Stimulated activated CD4-positive, alpha-beta T cell treated with anti-CD3 and anti-CD28 coated beads, Interleukin-1b, Interleukin-23, amount 100 ng/mL, for 24 hours (primary cell): ENCODE measurements around the gene KAZN.
A peak's percentile ranks its signal among the peaks of the same experiment; 100 is the strongest.

Experiments used
- DNase-seq, 4 experiments: peaks; one replicate each; pipeline ENCODE4 v3.0.0-alpha.2; 2020; ENCODE audit warnings: low read depth in 4 of 4, low spot score in 1 of 4

Gene KAZN

DNA sequence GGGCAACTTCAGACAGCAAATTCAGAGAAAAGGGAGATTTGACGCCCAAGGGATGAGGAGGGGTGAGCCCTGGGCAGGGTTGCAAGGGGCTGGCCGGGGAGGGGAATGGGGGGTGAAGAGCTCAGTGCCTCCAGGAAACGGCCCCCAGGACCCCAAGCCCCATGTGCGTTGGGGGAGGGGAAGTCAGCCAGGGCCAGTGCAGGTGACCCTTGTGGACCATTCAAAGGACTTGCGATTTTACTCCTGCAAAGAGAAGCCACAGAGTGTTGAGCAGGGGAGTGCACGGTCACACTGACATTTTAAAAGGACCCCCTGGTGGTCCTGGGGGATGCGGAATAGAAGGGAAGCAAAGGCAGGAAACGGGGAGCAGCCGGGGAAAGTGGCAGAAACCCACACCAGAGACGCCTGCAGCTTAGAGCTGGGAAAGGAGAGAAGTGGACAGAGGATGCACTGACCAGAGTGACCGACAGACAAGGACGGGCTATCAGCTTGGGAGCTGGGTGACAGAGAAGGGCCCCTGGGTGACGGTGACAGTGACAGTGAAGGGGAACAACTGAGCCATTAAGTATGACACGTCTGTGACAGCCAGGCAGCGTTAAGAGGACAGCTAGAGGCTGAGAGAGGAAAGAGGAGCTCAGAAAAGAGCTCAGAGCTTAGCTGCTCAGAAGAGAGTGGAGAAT, 501.1 kb downstream of the KAZN start:
- no peak for DNase-seq

DNA sequence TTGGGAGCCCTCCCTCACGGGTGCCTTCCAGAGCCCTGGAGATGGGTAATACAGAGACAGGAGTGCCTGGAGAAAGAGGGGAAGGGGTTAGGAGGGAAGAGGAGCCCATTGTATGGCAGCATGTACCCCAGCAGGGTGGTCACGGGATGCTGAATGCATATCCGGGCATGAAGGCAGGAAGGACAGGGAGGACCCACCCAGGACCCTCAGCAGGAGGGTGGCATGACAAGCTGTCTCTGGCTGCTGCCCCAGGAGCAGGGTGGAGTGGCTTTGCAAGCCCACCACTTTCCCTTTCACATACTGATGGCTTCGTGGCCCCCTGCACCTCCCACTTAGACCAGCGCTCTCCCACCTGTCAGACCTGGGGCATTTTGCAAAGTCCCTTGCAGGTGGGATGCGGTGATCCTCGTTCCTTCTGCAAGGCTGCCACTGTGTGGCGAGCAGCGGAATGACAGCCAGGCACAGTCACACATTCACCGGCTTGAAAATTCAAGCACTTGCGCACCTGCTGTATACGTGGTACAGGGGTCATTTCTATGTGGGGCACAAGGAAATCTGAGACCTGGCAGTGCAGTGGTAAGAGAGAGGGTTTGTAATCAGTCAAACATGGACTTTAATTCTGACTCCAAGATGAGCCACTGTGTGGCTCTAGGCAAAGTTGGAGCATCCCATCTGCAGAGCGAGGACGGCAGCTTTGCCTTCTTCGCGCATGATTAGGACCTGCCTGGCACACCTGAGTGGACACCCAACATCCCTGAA, 501.8 kb downstream of the KAZN start:
- peak in 3 of 4 experiments; percentile 21 to 25 (median 24) for DNase-seq

DNA sequence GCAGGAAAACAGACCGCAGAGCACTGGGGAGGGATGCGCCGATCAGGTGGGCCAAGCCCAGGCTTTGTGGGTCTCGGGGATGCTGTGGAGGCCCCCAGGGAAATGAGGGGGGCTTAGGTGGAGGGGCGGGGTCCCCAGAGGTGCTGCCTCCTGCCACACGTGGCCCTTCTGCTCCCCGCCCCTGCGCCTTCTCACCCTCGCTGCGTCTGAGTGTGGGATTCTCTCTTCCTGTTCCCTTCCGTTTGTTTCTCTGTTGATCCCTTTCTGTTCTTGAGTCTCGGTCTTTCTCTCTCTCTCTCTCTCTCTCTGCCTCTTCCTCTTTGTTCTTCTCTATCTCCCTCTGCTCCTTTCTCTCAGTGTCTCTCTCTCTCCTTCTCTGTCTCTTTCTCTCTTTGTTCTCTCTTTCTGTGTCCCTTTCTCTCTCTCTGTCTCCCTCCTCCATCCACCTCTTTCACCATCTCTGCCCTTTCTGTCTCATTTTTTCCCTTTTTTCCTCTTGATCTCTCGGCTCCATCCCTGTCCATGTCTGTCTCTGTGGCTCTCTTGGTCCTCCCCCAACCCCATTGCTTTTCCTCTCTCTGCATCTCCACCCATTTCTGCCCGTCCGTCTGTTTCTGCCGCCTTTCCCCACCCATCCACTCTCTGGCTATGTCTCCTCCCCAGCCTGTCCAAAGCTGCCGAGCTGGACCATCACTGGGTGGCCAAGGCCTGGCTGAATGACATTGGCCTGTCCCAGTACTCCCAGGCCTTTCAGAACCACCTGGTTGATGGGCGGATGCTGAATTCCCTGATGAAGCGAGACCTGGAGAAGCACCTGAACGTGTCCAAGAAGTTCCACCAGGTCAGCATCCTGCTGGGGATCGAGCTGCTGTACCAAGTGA, 502.6 kb downstream of the KAZN start:
- DNase-seq, result no peak

DNA sequence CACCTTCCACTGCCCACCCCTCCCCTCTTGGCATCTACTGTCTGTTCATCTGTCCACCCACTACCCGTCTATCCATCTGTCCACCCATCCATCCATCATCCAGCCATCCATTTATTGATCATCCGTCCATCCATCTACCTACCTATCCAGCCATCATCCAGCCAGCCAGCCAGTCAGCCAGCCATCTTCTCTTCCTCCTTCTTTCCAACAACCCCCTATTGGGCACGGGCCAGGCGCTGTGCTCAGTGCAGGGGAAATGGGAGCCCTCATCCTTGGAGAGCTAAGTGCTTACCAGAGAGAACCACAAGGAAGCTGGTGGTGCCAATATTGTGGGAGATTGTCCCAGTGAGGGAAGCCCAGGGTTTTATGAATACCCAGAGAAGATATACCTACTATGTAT, 503.3 kb downstream of the KAZN start:
- no peak for DNase-seq

DNA sequence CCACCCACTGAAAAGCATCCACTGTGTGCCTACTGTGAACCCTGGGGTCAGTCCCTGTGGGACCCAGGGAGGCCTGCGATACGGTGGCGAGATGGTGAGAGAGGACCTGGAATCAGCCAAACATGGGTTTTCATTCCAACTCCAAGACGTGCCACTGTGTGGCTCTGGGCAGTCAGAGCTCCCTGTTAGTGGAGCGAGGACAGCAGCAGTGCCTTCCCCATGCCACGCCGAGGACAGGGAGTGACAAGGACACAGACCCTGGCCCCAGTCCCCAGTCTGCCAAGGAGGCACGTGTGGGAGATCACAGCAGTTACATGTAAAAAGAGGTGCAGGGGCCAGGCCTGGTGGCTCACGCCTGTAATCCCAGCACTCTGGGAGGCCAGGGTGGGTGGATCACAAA, 504.2 kb downstream of the KAZN start:
- no peak for DNase-seq

DNA sequence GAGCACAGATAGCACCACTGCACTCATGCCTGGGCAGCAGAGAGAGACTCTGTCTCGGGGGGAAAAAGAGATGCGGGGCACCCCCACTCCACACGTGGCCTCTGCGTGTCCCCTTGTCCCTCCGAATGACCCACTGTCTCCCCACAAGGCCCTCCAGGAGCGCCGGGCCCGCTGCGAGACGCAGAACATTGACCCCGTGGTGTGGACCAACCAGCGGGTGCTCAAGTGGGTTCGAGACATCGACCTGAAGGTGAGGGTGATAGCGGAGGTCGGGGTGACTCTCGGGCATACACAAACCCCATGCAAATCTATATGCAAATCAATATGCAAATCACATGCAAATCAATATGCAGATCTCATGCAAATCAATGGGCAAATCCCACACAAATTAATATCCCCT, 504.7 kb downstream of the KAZN start:
- no peak for DNase-seq

DNA sequence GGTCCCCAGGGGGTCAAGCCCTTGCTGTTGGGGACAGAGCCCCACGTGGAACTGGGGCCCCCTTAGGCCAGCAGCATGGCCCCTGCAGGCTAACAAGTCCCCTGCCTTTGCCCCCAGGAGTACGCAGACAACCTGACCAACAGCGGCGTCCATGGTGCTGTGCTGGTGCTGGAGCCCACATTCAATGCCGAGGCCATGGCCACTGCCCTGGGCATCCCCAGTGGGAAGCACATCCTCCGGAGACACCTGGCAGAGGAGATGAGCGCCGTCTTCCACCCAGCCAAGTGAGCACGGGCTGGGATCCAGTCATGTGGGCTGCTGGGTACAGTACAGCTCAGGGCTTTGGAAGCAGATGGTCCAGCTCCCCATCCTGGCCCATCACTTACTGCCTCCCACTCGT, 505.4 kb downstream of the KAZN start:
- DNase-seq, result no peak

DNA sequence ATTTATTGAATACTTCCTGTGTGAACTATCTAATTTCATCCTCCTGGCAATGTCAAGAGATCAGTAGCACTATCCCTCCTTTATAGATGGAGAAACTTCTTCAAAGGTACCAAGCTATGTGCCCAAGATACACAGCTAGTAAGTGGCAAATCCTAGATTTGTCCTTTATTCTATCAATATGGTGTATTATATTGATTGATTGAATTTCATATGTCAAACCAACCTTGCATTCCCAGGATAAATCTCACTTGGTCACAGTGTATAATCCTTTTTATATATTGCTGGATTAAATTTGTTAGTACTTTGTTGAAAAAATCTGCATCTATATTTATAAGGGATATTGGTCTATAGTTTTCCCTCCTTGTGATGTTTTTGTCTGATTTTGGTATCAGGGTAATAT, 506.3 kb downstream of the KAZN start:
- no peak for DNase-seq

DNA sequence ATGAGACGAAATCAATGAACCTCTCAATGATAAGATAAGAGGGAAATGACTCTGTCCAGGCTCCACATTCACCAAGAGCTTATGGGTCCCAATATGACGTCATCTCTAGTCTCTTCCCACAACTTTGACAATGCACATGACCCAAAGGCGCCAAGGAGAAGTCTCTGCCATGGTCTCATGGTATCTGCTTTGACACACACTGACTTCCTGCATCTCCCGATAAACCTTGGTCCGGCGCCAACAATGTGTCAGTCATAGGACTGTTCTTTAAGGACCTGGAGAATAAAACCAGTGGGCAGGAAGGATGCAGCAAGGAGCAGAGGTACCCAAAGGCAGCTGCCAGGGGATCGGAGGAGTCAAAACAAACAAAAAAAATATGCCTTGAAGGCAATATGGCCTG, 508.1 kb downstream of the KAZN start:
- no peak for DNase-seq

DNA sequence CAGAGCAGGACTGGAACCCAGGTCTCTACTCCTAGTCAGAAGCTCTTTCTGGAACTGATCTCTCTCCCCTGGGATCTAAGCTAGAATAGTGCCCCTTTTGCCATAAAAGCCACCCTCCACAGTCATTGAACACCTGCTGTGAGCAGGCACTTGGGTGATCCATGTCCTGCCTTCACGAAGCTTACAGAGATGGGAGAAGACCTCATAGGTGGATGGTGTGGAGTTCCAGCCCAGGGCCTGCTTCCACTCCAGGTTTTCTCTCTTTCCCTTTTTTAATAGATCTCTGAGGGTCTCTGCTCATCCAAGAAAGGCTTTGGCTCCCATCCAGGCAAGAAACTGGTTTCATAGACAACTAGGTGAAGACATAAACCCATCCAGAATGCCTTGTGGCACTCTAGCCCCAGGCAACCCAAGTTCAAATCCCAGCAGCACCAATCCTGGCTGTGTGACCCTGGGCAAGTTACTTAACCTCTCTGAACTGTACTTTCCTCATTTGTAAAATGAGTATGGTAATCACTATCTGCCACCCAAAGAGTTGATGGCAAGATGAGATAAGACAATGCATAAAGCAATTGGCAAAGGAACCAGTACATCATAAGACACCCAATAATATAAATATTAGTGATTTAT, 508.7 kb downstream of the KAZN start:
- no peak for DNase-seq

DNA sequence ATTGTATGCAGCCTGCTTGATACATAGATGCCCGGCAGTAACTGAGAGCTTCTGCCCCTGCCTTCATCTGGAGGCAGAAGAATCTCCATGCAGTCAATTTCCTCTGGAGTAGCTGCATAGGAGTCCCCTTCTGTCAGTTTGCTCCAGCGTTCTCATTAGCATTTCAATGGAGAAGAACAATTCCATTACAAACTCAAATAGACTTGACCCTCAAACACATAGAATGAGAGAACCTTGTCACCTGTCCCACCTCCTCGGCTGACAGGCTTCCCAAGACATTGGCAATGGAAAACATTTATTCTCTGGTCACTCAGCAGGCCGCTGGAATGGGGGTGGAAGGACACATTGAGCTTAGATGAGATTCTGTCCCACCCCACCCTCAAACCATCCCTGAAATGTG, 509.4 kb downstream of the KAZN start:
- no peak for DNase-seq

DNA sequence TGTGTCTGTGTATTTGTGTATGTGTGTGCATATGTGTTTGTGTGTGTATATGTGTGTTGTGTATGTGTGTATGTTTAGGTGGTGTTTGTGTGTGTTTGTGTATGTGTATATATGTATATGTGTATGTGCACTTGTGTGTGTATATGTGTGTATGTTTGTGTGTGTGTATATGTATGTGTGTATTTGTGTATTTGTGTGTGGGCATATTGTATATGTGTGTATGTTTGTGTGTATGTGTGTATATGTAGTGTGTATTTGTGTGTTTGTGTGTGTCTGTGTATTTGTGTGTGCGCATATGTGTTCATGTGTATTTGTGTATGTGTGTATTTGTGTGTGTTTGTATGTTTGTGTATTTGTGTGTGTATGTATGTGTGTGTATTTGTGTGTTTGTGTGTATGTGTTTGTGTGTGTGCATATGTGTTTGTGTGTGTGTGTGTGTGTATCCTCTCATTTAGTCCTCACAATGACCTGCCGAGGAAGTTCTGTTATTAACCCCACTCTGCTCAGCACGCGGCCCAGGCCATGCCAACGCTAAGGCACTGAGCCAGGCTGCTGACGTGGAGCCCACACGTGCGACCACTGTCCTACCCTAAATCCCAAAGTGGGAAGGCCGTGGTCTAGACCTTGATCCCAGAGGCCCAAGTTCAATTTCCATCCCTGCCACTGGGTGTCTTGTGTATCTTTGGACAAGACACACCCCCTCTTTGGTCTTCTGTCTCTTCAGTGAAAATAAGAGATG, 511.8 kb downstream of the KAZN start:
- no peak for DNase-seq

DNA sequence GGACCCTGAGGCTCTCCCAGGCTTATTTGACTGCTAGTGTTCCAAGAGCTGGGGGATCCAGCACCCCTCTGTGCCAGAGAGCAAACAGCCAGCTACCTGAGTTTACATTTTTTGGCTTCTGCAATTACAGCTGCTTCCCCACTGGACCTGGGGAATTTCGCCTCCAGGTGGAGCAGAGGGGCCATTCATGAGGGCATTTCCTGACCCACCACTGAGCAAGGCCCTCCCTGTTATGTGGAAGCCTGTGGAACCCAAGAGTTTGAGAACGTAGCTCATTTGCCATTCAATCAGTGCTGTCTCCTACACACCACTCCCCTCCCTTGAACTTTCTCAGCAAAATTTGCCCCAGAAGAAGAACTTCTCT, 512.4 kb downstream of the KAZN start:
- no peak for DNase-seq

DNA sequence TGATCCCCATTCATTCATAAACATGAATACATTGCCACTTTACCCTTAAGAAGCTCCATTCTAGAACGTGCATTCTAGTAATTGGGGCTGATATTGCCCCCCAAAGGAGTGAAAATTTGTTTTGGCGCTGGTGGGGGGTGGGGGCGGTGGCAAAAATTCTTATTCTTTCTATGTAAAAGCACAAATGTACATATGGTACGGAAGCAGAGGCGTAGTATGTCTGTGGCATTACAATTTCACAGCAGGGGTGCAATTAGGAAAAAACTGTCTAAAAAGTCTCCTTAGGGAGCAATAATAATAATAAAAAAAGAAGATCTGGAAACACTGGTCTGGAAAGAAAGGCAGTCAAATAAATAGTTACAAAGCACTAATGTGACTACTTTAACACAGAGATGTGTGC, 514.7 kb downstream of the KAZN start:
- no peak for DNase-seq

DNA sequence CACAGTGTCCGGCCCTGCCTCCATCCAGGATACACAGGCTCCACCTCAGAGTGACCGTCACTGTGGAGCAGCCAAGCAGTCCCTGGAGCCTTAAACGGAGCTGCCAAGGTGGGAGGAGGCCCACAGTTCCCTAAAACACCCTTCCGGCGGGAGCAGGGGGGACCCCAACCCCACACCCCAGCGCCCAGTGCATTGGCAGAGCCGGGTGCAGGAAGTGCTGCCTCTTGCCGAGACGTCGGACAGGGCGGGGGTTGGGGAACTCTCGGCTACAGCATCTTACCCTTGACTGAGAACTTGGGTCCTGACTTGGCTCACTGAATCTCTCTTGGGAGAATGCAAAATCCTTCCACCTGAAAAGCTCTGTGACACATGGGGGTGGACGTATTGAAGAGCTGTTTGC, 516.4 kb downstream of the KAZN start:
- DNase-seq, result no peak

DNA sequence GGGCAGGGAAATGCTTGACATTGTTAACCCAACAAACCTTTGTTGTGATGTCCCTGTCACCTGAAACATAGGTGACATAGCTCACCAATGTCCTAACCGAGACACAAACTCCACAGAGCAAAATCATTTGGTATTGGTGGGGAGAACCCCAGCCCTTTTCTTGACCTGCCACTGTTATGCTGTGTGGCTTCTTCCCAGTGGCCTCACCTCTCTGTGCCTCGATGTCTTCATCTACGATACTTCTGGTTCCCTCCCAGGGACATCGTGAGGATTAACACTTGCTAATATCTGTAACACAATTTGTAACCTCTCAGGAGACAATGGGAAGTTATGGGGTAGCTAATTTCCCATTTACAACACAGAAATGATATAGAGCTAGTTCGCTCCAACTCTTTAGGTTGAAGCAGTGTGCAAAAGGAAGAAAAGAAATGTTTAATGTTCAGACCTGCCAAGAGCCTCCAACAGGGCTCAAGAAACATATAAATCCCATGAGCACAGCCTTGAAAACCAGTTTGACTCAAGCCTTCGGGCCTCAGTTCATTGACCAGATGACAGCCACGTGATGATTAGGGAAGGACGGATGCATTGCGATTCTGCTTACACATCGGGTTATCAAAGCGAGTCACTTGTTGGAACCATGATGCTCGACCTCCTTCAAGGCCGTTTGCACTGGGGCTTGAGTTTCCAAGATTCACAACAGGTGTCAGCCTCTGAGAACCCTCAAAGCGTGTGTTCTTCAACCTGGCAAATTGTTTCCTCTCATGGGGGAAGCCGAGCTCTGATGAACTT, 517.3 kb downstream of the KAZN start:
- DNase-seq, result no peak

DNA sequence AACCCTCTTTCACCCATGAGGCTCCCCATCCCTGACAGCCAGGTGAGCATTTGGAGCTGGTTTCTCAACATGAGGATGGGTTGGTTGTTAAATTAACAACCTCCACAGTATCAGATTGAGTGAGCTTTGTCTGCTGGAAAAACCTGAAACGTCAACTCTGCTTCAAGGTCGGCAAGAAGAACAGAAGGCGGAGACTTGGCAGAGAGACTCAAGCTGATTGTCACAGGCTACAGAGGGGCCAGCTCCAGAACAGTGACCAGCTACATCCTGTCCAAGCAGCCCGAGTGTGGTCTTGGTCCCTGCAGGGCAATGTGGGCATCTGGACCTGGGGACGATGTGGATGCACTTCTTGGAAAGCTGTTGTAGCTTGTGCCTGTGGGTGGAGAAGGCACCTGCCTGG, 518.5 kb downstream of the KAZN start:
- DNase-seq, result no peak

DNA sequence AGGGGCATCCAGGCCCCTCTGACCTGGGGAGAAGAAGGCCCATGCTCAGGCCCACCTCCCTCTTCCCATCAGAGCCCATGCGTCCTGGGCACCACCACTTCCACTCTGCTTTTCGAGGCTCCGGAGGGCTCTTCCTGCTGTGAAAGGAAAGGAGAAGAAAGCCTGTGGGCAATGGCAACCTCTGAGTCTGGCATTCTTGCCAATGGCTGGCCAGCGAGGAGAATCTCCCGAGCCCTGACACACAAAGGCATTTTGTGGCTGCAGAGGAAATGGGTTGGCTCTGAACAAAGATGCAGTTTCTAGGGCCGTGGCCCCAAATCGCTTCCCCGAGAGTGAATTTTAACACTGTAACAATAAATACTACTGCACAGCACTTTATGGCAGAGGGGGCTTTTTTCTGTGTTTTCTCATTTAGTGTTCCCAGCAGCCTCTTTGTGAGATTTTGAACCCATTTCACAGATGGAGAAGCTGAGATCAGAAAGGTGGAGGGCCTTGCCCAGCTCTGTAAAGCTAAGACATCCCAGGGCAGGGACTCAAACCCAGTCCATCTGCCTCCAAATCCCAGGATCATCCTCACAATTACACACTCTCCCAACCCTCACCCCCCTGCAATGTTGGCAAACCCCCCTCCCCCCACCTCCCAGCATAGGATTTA, 519.3 kb downstream of the KAZN start:
- no peak for DNase-seq

DNA sequence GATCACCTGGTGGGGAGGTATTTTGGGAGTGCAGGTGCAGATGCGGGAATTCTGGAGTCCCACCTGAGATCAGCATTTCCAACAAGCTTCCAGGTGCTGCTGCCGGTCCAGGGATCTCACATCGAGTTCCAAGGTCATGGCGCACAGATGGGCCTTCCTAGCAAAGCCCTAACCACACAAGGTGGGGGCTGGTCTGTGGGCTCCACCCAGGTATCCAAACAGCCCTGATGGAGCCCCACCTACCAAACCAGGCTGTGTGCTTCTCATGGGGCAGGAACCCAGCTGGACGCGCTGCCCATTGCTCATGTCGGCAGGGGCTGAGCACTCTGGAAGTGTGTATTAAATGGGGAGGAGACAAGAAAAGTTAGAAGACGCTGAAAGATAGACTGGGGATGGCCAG, 520.1 kb downstream of the KAZN start:
- no peak for DNase-seq
